ENCODE results near the gene AKAP13.
A peak's percentile ranks its signal among the peaks of the same experiment; 100 is the strongest.

The AKAP13 gene

GRCh38 chr15:85400606-85401005 lies 20.2 kb downstream of the AKAP13 start:
- H3K4me1 Mint-ChIP-seq = peaks cover 65% of the 10 kb centered on the region
- peaks cover 4% of the 10 kb centered on the region for H3K36me3 Mint-ChIP-seq (ENCODE audit: low read depth)
- no peaks in the 10 kb centered on the region for H3K27me3 Mint-ChIP-seq (ENCODE audit: low read depth)
- H3K9me3 Mint-ChIP-seq = no peaks in the 10 kb centered on the region
- TF ChIP-seq CTCF (IDR thresholded peaks at IDR 0.05; ENCODE audit: unreplicated experiment in 3 of 3) = no peak
- no peak overlapping the region for H3K4me3 Mint-ChIP-seq
- no peak overlapping the region for H3K27ac Mint-ChIP-seq

GRCh38 chr15:85401108-85401774 lies 20.8 kb downstream of the AKAP13 start:
- TF ChIP-seq CTCF (IDR thresholded peaks at IDR 0.05; ENCODE audit: unreplicated experiment in 3 of 3) = no peak
- Mint-ChIP-seq H3K9me3 (no peaks in the 10 kb centered on the region), H3K4me3 (no peak overlapping the region), H3K27me3 (ENCODE audit: low read depth) (no peaks in the 10 kb centered on the region), H3K36me3 (ENCODE audit: low read depth) (peaks cover 4% of the 10 kb centered on the region), H3K4me1 (peaks cover 59% of the 10 kb centered on the region), H3K27ac (peak overlapping the region in 1 of 3 experiments; percentile 10)

GRCh38 chr15:85402195-85402881 lies 21.9 kb downstream of the AKAP13 start:
- Mint-ChIP-seq H3K4me1 (peaks cover 56% of the 10 kb centered on the region), H3K27ac (no peak overlapping the region), H3K9me3 (no peaks in the 10 kb centered on the region), H3K4me3 (no peak overlapping the region), H3K27me3 (ENCODE audit: low read depth) (no peaks in the 10 kb centered on the region), H3K36me3 (ENCODE audit: low read depth) (peaks cover 10% of the 10 kb centered on the region)
- no peak for TF ChIP-seq CTCF (IDR thresholded peaks at IDR 0.05; ENCODE audit: unreplicated experiment in 3 of 3)

- no peak for TF ChIP-seq CTCF (IDR thresholded peaks at IDR 0.05; ENCODE audit: unreplicated experiment in 3 of 3)
- Mint-ChIP-seq H3K27me3 (ENCODE audit: low read depth) (no peaks in the 10 kb centered on the region), H3K4me3 (no peak overlapping the region), H3K4me1 (peaks cover 50% of the 10 kb centered on the region), H3K36me3 (ENCODE audit: low read depth) (peaks cover 16% of the 10 kb centered on the region), H3K9me3 (peaks cover 2% of the 10 kb centered on the region), H3K27ac (no peak overlapping the region)
Measured at GRCh38 chr15:85403745-85404144, 23.3 kb downstream of the AKAP13 start.

GRCh38 chr15:85404176-85404917 lies 23.9 kb downstream of the AKAP13 start:
- H3K4me3 Mint-ChIP-seq = no peak overlapping the region
- H3K36me3 Mint-ChIP-seq (ENCODE audit: low read depth) = peaks cover 16% of the 10 kb centered on the region
- H3K27me3 Mint-ChIP-seq (ENCODE audit: low read depth) = no peaks in the 10 kb centered on the region
- H3K9me3 Mint-ChIP-seq = peaks cover 2% of the 10 kb centered on the region
- H3K4me1 Mint-ChIP-seq = peaks cover 47% of the 10 kb centered on the region
- peak overlapping the region; percentile 15 to 32 (median 29) for H3K27ac Mint-ChIP-seq
- no peak for TF ChIP-seq CTCF (IDR thresholded peaks at IDR 0.05; ENCODE audit: unreplicated experiment in 3 of 3)
